ENCODE data around the gene SMPD2. TPM values are rescaled to one million over a fixed set of nuclear protein-coding genes. Genes with fewer than 3 reads are reported as not detected.

The SMPD2 gene
- total and polyA plus RNA-seq, 2 donors (not counting 1 experiment from before 2014, with no cell fraction given): 35.7 to 43.9 TPM

DNA sequence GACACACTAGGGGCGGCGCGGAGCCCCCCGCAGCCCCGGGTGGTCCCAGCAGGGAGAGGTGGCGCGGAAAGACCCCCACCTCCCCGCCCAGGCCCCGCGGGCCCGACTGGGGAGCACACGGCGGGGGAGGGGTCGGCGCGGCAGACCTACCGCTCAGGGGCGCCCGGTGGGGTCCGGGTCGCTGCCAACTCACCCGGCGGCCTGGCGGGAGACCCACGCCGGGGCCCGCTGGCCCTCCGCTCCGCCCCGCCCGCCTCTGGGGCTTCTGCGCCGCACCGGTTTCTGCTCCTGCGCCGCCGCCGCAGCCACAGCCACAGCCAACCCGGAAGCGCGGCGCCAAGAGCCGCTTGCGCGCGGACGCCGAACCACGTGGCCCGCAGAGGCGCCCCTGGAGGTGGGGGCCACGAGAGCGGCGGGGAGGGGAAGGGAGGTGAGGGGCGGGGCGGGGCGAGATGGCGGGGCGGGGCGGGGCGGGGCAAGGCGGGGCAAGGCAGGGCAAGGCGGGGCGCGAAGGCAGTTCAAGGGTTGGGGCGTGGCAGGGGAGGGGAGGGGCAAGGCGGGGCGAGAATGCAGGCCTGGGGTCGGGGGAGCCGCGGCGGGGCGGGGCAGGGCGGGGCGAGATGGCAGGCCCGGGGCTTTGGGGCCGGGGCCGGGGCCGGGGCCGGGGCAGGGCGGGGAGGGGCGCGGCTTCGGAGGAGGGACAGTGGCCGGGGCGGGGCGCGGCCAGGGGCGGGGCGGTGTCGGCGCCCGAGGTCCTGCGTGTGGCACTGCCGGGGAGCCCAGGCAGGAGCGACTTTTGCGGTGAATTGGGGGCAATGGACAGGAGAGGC lies 42.6 kb downstream of the SMPD2 start, which contains the start of gene ZBTB24:
ZBTB24 (minus strand) TSS at position 315 of the 830 bp plus-strand sequence. CDS start 1,193 bp downstream, outside the sequence.
- no peak for TF ChIP-seq EZH2 (IDR thresholded peaks at IDR 0.05; ENCODE audit: borderline replicate concordance, insufficient read depth, low read depth, low read length, poor library complexity, severe bottlenecking)
- TF ChIP-seq, protein P1, sequence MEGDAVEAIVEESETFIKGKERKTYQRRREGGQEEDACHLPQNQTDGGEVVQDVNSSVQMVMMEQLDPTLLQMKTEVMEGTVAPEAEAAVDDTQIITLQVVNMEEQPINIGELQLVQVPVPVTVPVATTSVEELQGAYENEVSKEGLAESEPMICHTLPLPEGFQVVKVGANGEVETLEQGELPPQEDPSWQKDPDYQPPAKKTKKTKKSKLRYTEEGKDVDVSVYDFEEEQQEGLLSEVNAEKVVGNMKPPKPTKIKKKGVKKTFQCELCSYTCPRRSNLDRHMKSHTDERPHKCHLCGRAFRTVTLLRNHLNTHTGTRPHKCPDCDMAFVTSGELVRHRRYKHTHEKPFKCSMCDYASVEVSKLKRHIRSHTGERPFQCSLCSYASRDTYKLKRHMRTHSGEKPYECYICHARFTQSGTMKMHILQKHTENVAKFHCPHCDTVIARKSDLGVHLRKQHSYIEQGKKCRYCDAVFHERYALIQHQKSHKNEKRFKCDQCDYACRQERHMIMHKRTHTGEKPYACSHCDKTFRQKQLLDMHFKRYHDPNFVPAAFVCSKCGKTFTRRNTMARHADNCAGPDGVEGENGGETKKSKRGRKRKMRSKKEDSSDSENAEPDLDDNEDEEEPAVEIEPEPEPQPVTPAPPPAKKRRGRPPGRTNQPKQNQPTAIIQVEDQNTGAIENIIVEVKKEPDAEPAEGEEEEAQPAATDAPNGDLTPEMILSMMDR (IDR thresholded peaks at IDR 0.05): no peak
- CTCF ChIA-PET: interaction anchor here (1.2 to 5.5 kb wide), 5 partner anchors 11 to 101 kb away, joined by 3 to 42 read pairs (median 6); partner anchors contain the start of genes CD164, MICAL1, PPIL6 and SMPD2
- peak; percentile 83 for ATAC-seq (ENCODE audit: low read depth)

More for the DNA sequence above, 42.6 kb downstream of the SMPD2 start, which contains the start of gene ZBTB24:
- Histone ChIP-seq H3K9me3 (ENCODE audit: control extremely low read depth in 1 of 3, control insufficient read depth in 2 of 3, insufficient read depth in 1 of 3, low read length in 2 of 3) (no peaks in the 10 kb centered on the region), H3K9ac (ENCODE audit: low read length) (peak within 1 kb of the TSS; percentile 87), H3K36me3 (replicated peaks in 1 of 2; ENCODE audit: control extremely low read depth in 1 of 2, control insufficient read depth in 1 of 2, extremely low read depth in 1 of 2, insufficient read depth in 2 of 2, low read length in 1 of 2) (peaks cover 6 to 18% of the 10 kb centered on the region in 2 experiments), H3K4me1 (ENCODE audit: control insufficient read depth in 2 of 2, insufficient read depth in 2 of 2, low read length in 2 of 2) (peaks cover 40 to 57% of the 10 kb centered on the region in 2 donors), H4K20me1 (ENCODE audit: control insufficient read depth, insufficient read depth, low read length, poor library complexity, severe bottlenecking) (no peaks in the 10 kb centered on the region), H3K27me3 (replicated peaks in 1 of 4; ENCODE audit: control extremely low read depth in 1 of 4, control insufficient read depth in 3 of 4, insufficient read depth in 4 of 4, low read length in 3 of 4) (no peaks in the 10 kb centered on the region), H2AFZ (ENCODE audit: insufficient read depth, low read depth, low read length, poor library complexity, severe bottlenecking) (peak within 1 kb of the TSS; percentile 78), H3K79me2 (ENCODE audit: control insufficient read depth, insufficient read depth, low read length) (peaks cover 48% of the 10 kb centered on the region), H3K4me3 (ENCODE audit: control extremely low read depth in 1 of 5, extremely low read depth in 1 of 5, insufficient read depth in 1 of 5, low read depth in 2 of 5, low read length in 4 of 5) (peak within 1 kb of the TSS; percentile 76 to 97 (median 94)), H3K4me2 (replicated peaks; ENCODE audit: low read depth, low read length, poor library complexity, severe bottlenecking) (peak within 1 kb of the TSS; percentile 91), H3K27ac (ENCODE audit: low read length in 2 of 2) (peak within 1 kb of the TSS; percentile 65 to 81)
- POLR2A ChIA-PET: interaction anchor here (0.9 to 2.8 kb wide), 7 partner anchors 23 to 389 kb away, joined by 3 to 12 read pairs (median 4); partner anchors contain the start of genes CD164, MICAL1, SESN1 and SMPD2
- under 1% methylated on average over 65 of the region's 97 CpGs for WGBS (ENCODE audit: insufficient coverage)
- peak within 1 kb of the TSS; percentile 89 for H3K27ac Mint-ChIP-seq
- H3K27me3 Mint-ChIP-seq: no peaks in the 10 kb centered on the region
- DNase-seq: peak; percentile 93
- intact Hi-C loops (cut with micrococcal nuclease): loop anchor here (1.0 to 10.0 kb wide), 7 partner anchors 28 to 1332 kb away; partner anchors contain the start of genes AK9, CDC40, CDK19 and CEP57L1
- H3K9me3 Mint-ChIP-seq (ENCODE audit: insufficient read depth): no peaks in the 10 kb centered on the region
- peaks cover 50% of the 10 kb centered on the region for H3K4me1 Mint-ChIP-seq
- H3K4me3 Mint-ChIP-seq: peak within 1 kb of the TSS; percentile 96
